Body of pancreas (tissue), 4 donors: ENCODE measurements around the gene SLC48A1.

Experiments
- POLR2A ChIP-seq, 3 donors: fragments of 450-650 bp; IDR thresholded peaks; one replicate each; pipeline ENCODE4 v1.6.1; 2016; ENCODE audit warnings: antibody characterized with exemption in 3 of 3, mild to moderate bottlenecking in 2 of 3
- TF ChIP-seq, protein P1 (sequence below), 7 experiments: fragments of 450-650 bp in 4 of 7; fragments of 200-600 bp in 3 of 7; sonication (generic) in 3 of 7; IDR thresholded peaks; one replicate each; pipeline ENCODE4 v1.5.1; 2016 to 2019; ENCODE audit warnings: antibody characterized with exemption in 7 of 7

- TF ChIP-seq, protein P1, sequence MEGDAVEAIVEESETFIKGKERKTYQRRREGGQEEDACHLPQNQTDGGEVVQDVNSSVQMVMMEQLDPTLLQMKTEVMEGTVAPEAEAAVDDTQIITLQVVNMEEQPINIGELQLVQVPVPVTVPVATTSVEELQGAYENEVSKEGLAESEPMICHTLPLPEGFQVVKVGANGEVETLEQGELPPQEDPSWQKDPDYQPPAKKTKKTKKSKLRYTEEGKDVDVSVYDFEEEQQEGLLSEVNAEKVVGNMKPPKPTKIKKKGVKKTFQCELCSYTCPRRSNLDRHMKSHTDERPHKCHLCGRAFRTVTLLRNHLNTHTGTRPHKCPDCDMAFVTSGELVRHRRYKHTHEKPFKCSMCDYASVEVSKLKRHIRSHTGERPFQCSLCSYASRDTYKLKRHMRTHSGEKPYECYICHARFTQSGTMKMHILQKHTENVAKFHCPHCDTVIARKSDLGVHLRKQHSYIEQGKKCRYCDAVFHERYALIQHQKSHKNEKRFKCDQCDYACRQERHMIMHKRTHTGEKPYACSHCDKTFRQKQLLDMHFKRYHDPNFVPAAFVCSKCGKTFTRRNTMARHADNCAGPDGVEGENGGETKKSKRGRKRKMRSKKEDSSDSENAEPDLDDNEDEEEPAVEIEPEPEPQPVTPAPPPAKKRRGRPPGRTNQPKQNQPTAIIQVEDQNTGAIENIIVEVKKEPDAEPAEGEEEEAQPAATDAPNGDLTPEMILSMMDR (IDR thresholded peaks at IDR 0.05) = no peak
- no peak for TF ChIP-seq POLR2A (IDR thresholded peaks at IDR 0.05)
Observed at GRCh38 chr12:47785036-47785886, 12.2 kb downstream of the SLC48A1 start.
